GF-D8 (cell line): ENCODE measurements around the gene ERAP2.

ENCODE experiments used
- DNase-seq: peaks from one replicate; lab custom pipeline; 2025; lab: John Stamatoyannopoulos, UW

The ERAP2 gene

GRCh38 chr5:96933764-96934707 lies 57.7 kb downstream of the ERAP2 start:
- DNase-seq = no peak

DNA sequence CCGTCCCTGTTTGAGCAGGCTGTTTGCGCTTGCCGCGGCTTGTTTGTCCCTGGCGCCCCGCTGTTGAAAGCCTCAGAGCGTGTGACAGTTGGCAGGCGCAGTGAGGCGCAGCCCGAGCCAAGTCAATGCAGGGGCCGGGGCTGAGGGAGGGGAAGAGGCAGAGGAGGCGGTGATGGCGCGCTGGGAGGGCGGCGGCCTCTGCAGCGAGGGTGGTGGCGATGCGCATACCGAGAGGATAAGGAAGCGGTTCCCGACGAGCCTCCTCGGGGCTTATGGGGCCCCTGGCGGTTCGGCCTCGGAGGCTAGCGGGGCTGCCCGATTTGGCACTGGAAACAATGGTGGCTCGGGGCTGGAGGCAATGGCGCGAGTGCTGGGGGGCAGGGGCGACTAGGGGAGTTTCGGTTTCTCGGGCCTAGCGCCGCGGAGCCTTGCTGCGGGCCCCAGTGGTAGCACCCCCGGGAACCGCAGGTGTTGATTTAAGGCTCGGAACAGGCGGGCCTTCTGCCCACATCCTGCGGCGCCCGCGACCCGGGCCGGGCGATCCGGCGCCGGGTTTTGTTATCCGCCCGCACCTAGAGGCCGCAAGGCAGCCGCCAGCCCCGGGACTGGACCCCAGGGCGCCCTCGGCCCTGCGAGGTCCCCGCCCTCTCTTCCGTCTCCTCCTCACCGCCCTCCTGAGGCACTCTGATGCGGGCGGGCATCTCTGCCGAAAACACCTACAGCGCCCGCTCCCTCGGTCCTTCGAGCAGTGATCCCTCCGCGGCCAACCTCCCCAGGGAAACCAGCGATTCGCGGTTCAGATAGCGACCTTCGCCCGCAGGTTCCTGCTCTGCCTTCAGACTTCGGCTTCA lies 58.6 kb downstream of the ERAP2 start:
- DNase-seq = peak; percentile 75

DNA sequence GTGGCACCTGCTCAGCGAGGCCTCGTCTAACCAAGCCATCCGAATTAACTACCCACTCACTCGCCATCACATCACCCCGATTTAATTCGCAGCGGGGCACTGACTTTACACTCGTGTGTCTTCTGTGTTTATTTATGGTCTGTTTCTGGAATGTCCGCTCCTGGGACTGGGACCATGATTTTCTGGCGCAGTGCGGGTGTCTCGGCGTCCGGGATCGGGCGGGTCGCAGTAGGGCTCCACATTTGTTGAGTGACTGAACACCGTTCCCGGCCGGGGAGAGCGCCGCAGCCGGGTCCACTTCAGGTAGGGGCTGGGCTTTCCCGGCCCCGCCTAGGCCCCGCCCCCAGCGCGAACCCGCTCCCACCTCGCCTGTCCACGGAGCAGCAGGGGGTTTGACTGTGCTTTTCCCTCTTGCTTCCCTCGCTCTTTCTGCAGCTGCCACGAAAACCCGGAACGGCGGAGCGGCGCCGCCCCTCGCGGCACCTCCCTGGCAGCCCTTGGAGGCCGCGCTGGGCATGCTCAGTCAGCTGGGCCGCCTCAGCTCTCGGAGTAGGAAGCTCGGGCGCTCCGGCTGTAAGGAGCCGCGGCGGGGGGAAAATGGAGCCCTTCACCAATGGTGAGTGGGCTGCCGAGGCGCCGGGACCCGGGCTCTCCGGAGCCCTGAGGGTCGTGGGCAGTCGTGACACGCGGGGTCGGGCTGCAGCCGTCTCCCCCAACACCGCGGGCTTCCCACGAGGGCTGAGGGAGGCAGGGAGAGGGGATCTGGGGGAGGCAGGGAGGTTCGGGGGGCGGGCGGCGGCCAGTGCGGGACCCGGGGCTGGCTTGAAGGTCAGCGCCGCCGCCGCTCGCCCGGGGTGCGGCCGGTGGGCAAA lies 59.5 kb downstream of the ERAP2 start, which contains the start of gene LNPEP:
TSS of gene LNPEP (plus strand) at position 522 of the 872 bp plus-strand sequence. CDS start at position 598, 76 bp downstream.
- DNase-seq = peak; percentile 74

DNA sequence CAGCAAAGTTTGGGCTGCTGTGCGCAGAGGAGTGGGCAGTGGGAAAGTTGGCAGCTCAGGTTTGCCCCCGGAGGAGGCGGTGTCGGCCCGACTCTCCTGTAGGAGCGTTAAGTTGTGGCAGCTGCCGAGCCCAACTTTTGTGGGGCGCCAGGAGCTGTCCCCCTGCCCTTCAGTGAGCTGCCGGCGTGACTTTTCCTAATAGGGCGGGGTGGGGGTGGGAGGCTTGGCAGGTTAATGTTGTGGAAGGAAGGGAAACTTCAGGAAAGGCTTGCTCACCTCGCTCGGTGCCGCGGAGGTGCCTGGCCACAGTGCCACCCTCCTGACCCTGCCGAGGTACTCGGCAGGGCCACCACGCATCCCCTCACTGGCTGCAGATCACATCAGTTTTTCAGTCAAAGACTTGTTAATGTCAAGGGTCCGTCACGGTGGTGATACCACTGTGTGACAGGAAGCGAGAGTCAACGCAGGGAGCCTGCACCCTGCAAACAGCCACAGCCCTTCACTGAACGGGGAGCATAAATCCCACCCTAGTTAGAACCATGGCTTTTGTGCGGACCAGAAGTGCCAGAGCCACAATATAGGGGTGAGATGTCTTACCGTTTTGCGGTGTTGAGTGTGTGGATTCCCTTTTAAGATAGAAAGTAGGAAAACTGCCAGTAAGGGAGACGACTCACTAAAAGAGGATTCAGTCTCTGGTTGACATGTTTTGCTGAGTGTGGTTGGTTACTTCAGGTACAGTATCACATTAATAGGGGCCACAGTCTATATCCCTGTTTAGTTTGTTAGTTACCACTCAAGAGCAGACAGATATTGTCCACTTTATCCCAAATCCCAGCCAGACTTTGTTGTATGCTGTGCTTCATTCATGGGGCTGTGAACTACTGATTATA lies 60.4 kb downstream of the ERAP2 start:
- DNase-seq = no peak

DNA sequence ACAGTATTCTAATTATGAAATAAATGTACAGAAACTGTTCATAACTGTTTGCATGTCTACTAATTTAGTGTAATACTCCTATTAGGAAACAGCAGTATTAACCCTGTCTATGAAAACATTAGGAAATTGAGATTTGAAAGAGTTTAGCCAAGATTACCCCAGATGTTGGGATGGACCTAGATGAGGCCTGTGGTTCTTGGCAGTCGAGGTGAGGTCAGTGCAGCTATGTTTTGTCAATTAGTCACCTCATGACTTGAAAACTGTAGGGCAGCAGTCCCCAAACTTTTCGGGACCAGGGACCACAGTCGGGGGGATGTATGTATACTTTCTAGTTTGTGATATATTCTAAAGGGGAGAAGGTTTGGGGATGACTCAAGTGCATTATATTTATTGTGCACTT lies 64.3 kb downstream of the ERAP2 start:
- no peak for DNase-seq

- no peak for DNase-seq
Measured at GRCh38 chr5:96941140-96941539, 64.8 kb downstream of the ERAP2 start.

DNA sequence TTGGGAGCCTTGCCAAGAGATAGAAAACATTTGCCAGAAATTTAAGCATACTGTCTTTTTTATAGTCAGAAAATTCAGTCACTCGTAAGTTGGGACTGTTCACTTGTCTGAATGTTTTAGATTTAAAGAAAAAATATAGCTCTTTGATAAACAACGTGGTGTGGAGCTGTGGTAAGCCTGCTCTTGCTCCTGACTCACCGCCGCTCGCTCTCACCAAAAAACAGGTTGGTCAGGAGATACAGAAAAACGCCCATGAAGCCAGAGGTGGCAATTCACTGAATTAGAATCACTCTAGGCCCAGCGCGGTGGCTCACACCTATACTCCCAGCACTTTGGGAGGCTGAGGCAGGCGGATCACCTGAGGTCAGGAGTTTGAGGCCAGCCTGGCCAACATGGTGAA lies 65.8 kb downstream of the ERAP2 start:
- no peak for DNase-seq

- DNase-seq = no peak
Measured at GRCh38 chr5:96942911-96943310, 66.6 kb downstream of the ERAP2 start.

DNA sequence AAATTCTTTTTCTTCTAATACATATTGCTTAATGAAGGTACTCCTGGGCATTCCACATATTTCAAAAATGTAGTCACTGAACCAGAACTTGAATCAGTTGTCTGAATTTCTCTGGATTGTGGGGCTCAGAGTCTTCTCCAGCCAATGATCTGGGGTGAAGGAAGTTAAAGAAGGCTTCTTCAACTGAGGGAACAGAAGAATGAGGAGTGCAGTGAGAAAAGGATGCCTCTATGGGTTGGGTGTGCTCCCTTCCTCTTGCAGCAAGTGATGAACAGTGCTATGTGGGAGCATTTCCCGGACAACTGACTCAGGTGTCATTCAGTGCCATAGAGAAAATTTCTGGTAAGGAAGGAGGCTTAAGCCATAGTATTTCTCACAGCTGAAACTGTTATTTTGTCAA lies 67.5 kb downstream of the ERAP2 start:
- DNase-seq = no peak

- no peak for DNase-seq
Measured at GRCh38 chr5:96945144-96945897, 69.0 kb downstream of the ERAP2 start.

- no peak for DNase-seq
Measured at GRCh38 chr5:96946381-96946780, 70.1 kb downstream of the ERAP2 start.

- DNase-seq = no peak
Measured at GRCh38 chr5:96952118-96952750, 75.9 kb downstream of the ERAP2 start.

DNA sequence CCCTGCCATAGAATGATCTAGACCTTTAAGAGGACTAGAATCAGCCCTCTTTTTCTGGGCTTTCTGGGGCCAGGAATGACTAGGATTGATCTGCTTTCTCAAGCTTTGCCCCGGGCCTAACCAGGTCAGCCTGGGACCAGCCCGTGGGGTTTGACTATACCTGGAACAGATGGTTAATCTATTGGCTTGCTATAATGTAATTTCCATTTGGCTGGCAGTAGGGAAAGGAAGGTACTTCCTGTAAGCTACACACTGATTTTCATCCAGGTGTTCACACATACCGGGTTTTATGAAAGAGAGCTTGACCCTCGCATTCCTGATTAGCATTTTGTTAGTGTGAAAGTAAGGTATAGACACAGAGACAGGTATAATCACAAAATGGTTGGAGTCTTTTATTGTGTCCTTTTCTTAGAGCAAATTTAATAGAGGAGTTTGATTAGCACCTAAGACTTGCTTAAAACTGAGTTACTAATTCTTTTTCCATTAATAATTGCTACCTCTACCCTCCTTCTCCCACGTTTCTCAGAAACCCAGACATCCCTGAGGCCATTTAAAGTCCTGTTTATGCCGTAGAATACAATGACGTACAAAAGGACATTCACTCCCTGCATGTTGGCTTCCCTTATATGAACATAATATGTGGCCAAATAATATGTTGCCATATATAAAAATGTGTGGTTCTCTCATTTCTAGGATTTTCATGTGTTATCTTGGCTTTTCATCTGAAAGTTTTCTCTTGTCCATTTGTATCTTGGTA lies 76.9 kb downstream of the ERAP2 start:
- no peak for DNase-seq

- DNase-seq = no peak
Measured at GRCh38 chr5:96957254-96958049, 81.2 kb downstream of the ERAP2 start.

GRCh38 chr5:96958977-96959376 lies 82.7 kb downstream of the ERAP2 start:
- DNase-seq = no peak

DNA sequence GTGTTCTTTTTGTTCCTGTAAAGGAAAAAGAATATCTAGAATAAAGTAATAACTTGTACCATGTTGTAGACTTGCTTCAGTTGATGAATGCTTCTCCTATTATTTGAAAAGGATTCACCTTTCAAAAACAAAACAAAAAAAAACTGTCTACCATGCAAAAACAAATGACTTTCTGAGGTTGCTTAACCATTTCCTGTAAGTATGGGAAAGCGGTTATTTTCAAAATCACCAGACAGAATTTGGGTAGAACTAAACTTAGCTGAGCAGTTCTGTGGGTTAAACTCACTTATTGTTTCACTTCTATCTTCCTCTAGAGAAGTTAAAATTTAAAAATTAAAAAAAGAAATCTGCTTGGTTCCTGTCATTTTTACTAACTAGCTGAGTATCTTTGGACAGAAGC lies 84.8 kb downstream of the ERAP2 start:
- peak; percentile 42 for DNase-seq

DNA sequence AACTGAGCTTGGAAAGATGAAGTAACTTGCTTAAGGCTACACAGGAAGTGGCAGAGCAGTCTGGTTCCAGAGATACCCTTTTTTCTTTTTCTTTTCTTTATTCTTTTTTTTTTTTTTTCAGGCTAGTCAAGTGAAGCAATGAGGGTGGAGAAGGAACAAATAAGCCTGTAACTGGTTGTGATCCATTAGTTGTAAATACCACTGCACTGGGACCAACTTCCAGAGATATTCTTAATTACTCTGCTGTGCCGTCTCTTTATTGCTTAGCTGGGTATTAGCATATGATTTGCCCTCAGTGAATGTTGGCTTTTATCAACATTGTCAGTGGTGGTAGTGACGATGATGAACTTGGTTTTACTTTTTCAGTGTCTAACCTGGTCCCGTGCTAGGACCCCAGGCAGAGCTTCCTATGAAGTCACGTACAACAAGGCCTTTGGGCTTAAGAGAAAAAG lies 86.3 kb downstream of the ERAP2 start:
- DNase-seq = peak; percentile 54

- peak; percentile 11 for DNase-seq
Measured at GRCh38 chr5:96963267-96963666, 87.0 kb downstream of the ERAP2 start.
